H9 (cell line): Measurements from ENCODE around the gene ZCCHC7. TPM values are rescaled to one million over a fixed set of nuclear protein-coding genes. Genes with fewer than 3 reads are reported as not detected.

Experiments
- DNase-seq: peaks from one replicate; pipeline ENCODE4 v3.0.0-alpha.2; 2017
- H2AFZ ChIP-seq: one replicate; pipeline ENCODE4 v1.6.1; 2013; ENCODE audit warnings: mild to moderate bottlenecking, low read length, control low read depth, moderate library complexity
- H2AK5ac ChIP-seq: 2 replicates; pipeline ENCODE4 v1.6.1; 2013; ENCODE audit warnings: low read length, control low read depth, mixed read lengths; ENCODE audit not compliant: insufficient read length
- H2BK120ac ChIP-seq: one replicate; pipeline ENCODE4 v1.6.1; 2013; ENCODE audit warnings: low read depth, mild to moderate bottlenecking, low read length, control low read depth, inconsistent platforms; ENCODE audit not compliant: poor library complexity, severe bottlenecking
- H2BK12ac ChIP-seq: 2 replicates; pipeline ENCODE4 v1.6.1; 2013; ENCODE audit warnings: low read length, control low read depth, mixed read lengths, low read depth; ENCODE audit not compliant: insufficient read length
- H2BK15ac ChIP-seq: 2 replicates; pipeline ENCODE4 v1.6.1; 2013; ENCODE audit warnings: low read depth, low read length, control low read depth
- H2BK20ac ChIP-seq: one replicate; pipeline ENCODE4 v1.6.1; 2013; ENCODE audit warnings: low read depth, mild to moderate bottlenecking, low read length, control low read depth, inconsistent platforms; ENCODE audit not compliant: poor library complexity, severe bottlenecking
- H2BK5ac ChIP-seq: 2 replicates; pipeline ENCODE4 v1.6.1; 2013; ENCODE audit warnings: low read length, control low read depth, mixed read lengths; ENCODE audit not compliant: insufficient read length
- H3K14ac ChIP-seq: 2 replicates; pipeline ENCODE4 v1.6.1; 2013; ENCODE audit warnings: low read length, control low read depth; ENCODE audit not compliant: insufficient read depth
- H3K18ac ChIP-seq: 2 replicates; pipeline ENCODE4 v1.6.1; 2013; ENCODE audit warnings: low read depth, mild to moderate bottlenecking, mixed read lengths, low read length, control low read depth; ENCODE audit not compliant: insufficient read length
- H3K23ac ChIP-seq: 2 replicates; pipeline ENCODE4 v1.6.1; 2013; ENCODE audit warnings: low read length, control low read depth, mixed read lengths, low read depth; ENCODE audit not compliant: insufficient read length
- H3K23me2 ChIP-seq: 2 replicates; pipeline ENCODE4 v1.6.1; 2013; ENCODE audit warnings: low read depth, mild to moderate bottlenecking, mixed read lengths, low read length, control low read depth; ENCODE audit not compliant: insufficient read length, poor library complexity, severe bottlenecking
- H3K27ac ChIP-seq: 2 replicates; pipeline ENCODE4 v1.5.1; 2013; ENCODE audit warnings: low read length, control low read depth, mixed read lengths, low read depth; ENCODE audit not compliant: insufficient read length
- H3K27me3 ChIP-seq: 2 replicates; pipeline ENCODE4 v1.6.1; 2013; ENCODE audit warnings: low read length, control low read depth, inconsistent platforms; ENCODE audit not compliant: insufficient read depth
- H3K4ac ChIP-seq: 2 replicates; pipeline ENCODE4 v1.6.1; 2013; ENCODE audit warnings: low read depth, mild to moderate bottlenecking, control low read depth, inconsistent platforms, low read length, moderate library complexity
- H3K4me1 ChIP-seq: 2 replicates; pipeline ENCODE4 v1.6.1; 2013; ENCODE audit warnings: low read length, control low read depth, inconsistent platforms; ENCODE audit not compliant: insufficient read depth
- H3K4me2 ChIP-seq: 2 replicates; pipeline ENCODE4 v1.6.1; 2013; ENCODE audit warnings: low read length, control low read depth, mixed read lengths; ENCODE audit not compliant: insufficient read length, insufficient read depth
- H3K56ac ChIP-seq: 2 replicates; pipeline ENCODE4 v1.6.1; 2013; ENCODE audit warnings: low read depth, mild to moderate bottlenecking, mixed read lengths, low read length, control low read depth; ENCODE audit not compliant: insufficient read length
- H3K79me1 ChIP-seq: 2 replicates; pipeline ENCODE4 v1.6.1; 2013; ENCODE audit warnings: low read depth, mild to moderate bottlenecking, moderate library complexity, low read length, control low read depth, inconsistent platforms; ENCODE audit not compliant: insufficient read depth, poor library complexity, severe bottlenecking
- H3K79me2 ChIP-seq: 2 replicates; pipeline ENCODE4 v1.6.1; 2013; ENCODE audit warnings: low read length, control low read depth, inconsistent platforms; ENCODE audit not compliant: insufficient read depth
- H3K9ac ChIP-seq: 2 replicates; pipeline ENCODE4 v1.6.1; 2013; ENCODE audit warnings: low read length, control low read depth, mixed read lengths; ENCODE audit not compliant: insufficient read length; ENCODE audit errors: extremely low read depth
- H3K9me3 ChIP-seq: one replicate; pipeline ENCODE4 v1.6.1; 2013; ENCODE audit warnings: low read depth, low read length, inconsistent platforms; ENCODE audit not compliant: control insufficient read depth
- H3T11ph ChIP-seq: one replicate; pipeline ENCODE4 v1.6.1; 2013; ENCODE audit warnings: mild to moderate bottlenecking, low read length, control low read depth, inconsistent platforms
- H4K20me1 ChIP-seq: one replicate; pipeline ENCODE4 v1.6.1; 2013; ENCODE audit not compliant: control insufficient read depth, insufficient read length, insufficient read depth
- H4K5ac ChIP-seq: 2 replicates; pipeline ENCODE4 v1.6.1; 2013; ENCODE audit warnings: low read depth, mild to moderate bottlenecking, mixed read lengths, low read length, control low read depth; ENCODE audit not compliant: insufficient read length
- H4K8ac ChIP-seq: replicated peaks from 2 replicates; pipeline ENCODE4 v1.6.1; 2013; ENCODE audit warnings: low read length, control low read depth, mixed read lengths, low read depth; ENCODE audit not compliant: insufficient read length
- H4K91ac ChIP-seq: 2 replicates; pipeline ENCODE4 v1.6.1; 2013; ENCODE audit warnings: low read depth, mild to moderate bottlenecking, moderate library complexity, mixed read lengths, low read length, control low read depth; ENCODE audit not compliant: insufficient read length
- H3K27ac Mint-ChIP-seq, 3 experiments: 2 replicates in 2 of 3; 3 replicates in 1 of 3; pipeline ENCODE4 v1.8.0; 2020 to 2021; ENCODE audit warnings: mixed read lengths in 3 of 3, mild to moderate bottlenecking in 1 of 3, moderate library complexity in 1 of 3
- H3K27me3 Mint-ChIP-seq: 2 replicates; pipeline ENCODE4 v1.8.0; 2021; ENCODE audit warnings: low read depth, mild to moderate bottlenecking, moderate library complexity, mixed read lengths
- H3K36me3 Mint-ChIP-seq, 3 experiments: 2 replicates in 2 of 3; 3 replicates in 1 of 3; pipeline ENCODE4 v1.8.0; 2020 to 2021; ENCODE audit warnings: low read depth in 3 of 3, mixed read lengths in 3 of 3; ENCODE audit not compliant: insufficient read depth in 1 of 3
- H3K4me1 Mint-ChIP-seq, 2 experiments: 2 replicates each; pipeline ENCODE4 v1.8.0; 2020; ENCODE audit warnings: mixed read lengths in 2 of 2
- H3K4me3 Mint-ChIP-seq, 2 experiments: 2 replicates in 1 of 2; 3 replicates in 1 of 2; pipeline ENCODE4 v1.8.0; 2020 to 2021; ENCODE audit warnings: mild to moderate bottlenecking in 2 of 2, mixed read lengths in 2 of 2, moderate library complexity in 1 of 2
- H3K9me3 Mint-ChIP-seq, 2 experiments: 2 replicates in 1 of 2; 3 replicates in 1 of 2; pipeline ENCODE4 v1.8.0; 2020; ENCODE audit warnings: mild to moderate bottlenecking in 2 of 2, mixed read lengths in 2 of 2, moderate library complexity in 1 of 2
- CTCF ChIP-seq: fragments of 200-600 bp; sonication (generic); conservative IDR thresholded peaks from 3 replicates; pipeline ENCODE4 v1.8.0; 2021; ENCODE audit warnings: antibody characterized with exemption, mild to moderate bottlenecking
- WGBS: extraction: QIAGEN DNeasy Blood & Tissue Kit; methylation state at CpG from one replicate; pipeline ENCODE4 v1.1.7; 2013; ENCODE audit warnings: missing lambda C conversion rate, low lambda C conversion rate, mixed read lengths; ENCODE audit not compliant: insufficient read length; ENCODE audit errors: extremely low coverage; 5-methylcytosine and 5-hydroxymethylcytosine counted together
- total RNA-seq: library from RNA; stranded (reverse); gene quantifications from 2 replicates; pipeline ENCODE4 v1.2.1, GENCODE V29; 2021

ZCCHC7 gene
- total RNA-seq, 1 experiment from 2014 or later, result 20.3 TPM

DNA sequence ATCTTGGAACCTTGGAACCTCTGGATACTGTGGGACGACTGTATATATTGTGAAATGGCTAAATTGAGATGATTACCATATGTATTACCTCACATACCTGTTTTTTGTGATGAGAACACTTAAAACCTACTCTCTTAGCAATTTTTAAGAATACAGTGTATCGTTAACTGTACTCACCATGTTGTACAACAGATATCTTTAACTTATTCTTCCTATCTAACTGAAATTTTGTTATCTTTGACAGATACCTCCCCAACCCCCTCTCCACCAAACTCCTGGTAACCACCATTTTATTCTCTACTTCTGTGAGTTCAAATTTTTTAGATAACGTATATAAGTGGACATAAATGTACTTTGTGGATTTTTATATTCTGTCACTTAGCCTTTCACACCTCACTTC, 126.5 kb downstream of the ZCCHC7 start:
- Histone ChIP-seq H2BK5ac (no peak overlapping the region), H3K14ac (no peak overlapping the region), H3K4me1 (peaks cover 4% of the 10 kb centered on the region; the same call in 1 of the 2 replicates), H3K18ac (no peak overlapping the region), H3K23ac (no peak overlapping the region), H2BK12ac (no peak overlapping the region), H4K8ac (no peak overlapping the region), H3K27me3 (no peaks in the 10 kb centered on the region), H3K4ac (no peak overlapping the region), H2BK15ac (no peak overlapping the region), H2BK120ac (no peak overlapping the region), H3K9ac (no peak overlapping the region), H3K79me1 (no peaks in the 10 kb centered on the region), H3K9me3 (no peaks in the 10 kb centered on the region), H3K27ac (no peak overlapping the region), H3K23me2 (no peaks in the 10 kb centered on the region), H3T11ph (no peak overlapping the region), H2BK20ac (no peak overlapping the region), H3K56ac (no peak overlapping the region), H2AFZ (no peak overlapping the region), H4K5ac (no peak overlapping the region), H3K79me2 (no peaks in the 10 kb centered on the region), H2AK5ac (no peak overlapping the region), H4K91ac (no peak overlapping the region), H3K4me2 (no peak overlapping the region), H4K20me1 (no peaks in the 10 kb centered on the region)
- H3K27me3 Mint-ChIP-seq, result no peaks in the 10 kb centered on the region
- no peak for DNase-seq
- TF ChIP-seq CTCF, result no peak
- no peak overlapping the region for H3K4me3 Mint-ChIP-seq
- H3K36me3 Mint-ChIP-seq, result peaks cover 6 to 10% (median 6%) of the 10 kb centered on the region in 3 experiments
- no peak overlapping the region; a peak in 1 of 7 replicates for H3K27ac Mint-ChIP-seq
- peaks cover 37 to 57% of the 10 kb centered on the region in 2 experiments for H3K4me1 Mint-ChIP-seq
- no CpG with 5 or more reads among the region's 3 CpGs for WGBS
- H3K9me3 Mint-ChIP-seq, result no peaks in the 10 kb centered on the region
